ENCODE results near the gene ADAM19.

DNA sequence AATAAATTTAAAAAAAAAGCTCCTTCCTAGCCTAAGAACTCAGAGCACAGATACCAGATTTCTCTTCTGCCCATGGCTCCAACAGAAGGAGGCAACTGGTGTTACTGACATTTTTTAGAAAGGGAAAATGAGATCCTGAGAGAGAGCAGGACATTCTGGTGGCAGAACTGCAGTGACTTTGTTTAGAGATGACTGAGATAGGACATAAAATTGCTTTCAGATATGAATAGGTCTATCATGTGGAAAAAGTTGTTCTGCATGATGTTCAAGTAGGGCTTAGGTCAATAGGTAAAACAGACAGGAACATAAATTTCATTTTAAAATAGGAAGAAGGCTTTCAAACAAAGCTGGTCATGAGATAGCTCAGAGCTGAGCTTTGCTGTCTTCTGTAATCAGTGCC is 66.0 kb downstream of the ADAM19 start:
- TF ChIP-seq, protein P1, sequence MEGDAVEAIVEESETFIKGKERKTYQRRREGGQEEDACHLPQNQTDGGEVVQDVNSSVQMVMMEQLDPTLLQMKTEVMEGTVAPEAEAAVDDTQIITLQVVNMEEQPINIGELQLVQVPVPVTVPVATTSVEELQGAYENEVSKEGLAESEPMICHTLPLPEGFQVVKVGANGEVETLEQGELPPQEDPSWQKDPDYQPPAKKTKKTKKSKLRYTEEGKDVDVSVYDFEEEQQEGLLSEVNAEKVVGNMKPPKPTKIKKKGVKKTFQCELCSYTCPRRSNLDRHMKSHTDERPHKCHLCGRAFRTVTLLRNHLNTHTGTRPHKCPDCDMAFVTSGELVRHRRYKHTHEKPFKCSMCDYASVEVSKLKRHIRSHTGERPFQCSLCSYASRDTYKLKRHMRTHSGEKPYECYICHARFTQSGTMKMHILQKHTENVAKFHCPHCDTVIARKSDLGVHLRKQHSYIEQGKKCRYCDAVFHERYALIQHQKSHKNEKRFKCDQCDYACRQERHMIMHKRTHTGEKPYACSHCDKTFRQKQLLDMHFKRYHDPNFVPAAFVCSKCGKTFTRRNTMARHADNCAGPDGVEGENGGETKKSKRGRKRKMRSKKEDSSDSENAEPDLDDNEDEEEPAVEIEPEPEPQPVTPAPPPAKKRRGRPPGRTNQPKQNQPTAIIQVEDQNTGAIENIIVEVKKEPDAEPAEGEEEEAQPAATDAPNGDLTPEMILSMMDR (IDR thresholded peaks at IDR 0.05; ENCODE audit: borderline replicate concordance, extremely low read depth, low read length, poor library complexity, severe bottlenecking), result no peak
- no peak for TF ChIP-seq EZH2 (IDR thresholded peaks at IDR 0.05; ENCODE audit: borderline replicate concordance, low read depth, low read length, severe bottlenecking)

All from DND-41 (cell line).